ENCODE results near the gene PDE6H.

DNA sequence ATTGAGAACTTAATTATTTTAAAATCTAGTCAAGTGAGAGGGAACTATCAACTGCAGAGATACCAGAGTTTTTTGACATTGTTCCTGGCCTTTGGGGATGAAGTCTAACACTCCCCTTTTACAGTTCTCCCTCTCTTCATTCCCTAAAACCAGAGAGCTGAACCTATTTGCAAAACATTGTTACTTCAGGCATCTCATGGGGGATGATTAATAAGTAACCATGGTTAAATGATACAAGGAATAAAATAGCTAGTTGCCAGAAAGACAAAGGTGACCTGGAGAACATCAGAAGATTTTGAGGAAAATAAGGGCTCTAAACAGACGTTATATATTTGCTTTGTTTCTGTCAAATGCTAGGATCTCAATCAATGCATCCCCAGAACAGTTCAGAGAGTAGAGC lies 42.3 kb downstream of the PDE6H start:
- TF ChIP-seq, protein P1, sequence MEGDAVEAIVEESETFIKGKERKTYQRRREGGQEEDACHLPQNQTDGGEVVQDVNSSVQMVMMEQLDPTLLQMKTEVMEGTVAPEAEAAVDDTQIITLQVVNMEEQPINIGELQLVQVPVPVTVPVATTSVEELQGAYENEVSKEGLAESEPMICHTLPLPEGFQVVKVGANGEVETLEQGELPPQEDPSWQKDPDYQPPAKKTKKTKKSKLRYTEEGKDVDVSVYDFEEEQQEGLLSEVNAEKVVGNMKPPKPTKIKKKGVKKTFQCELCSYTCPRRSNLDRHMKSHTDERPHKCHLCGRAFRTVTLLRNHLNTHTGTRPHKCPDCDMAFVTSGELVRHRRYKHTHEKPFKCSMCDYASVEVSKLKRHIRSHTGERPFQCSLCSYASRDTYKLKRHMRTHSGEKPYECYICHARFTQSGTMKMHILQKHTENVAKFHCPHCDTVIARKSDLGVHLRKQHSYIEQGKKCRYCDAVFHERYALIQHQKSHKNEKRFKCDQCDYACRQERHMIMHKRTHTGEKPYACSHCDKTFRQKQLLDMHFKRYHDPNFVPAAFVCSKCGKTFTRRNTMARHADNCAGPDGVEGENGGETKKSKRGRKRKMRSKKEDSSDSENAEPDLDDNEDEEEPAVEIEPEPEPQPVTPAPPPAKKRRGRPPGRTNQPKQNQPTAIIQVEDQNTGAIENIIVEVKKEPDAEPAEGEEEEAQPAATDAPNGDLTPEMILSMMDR (IDR thresholded peaks at IDR 0.05): no peak
- no peak for TF ChIP-seq POLR2A (IDR thresholded peaks at IDR 0.05)
